ENCODE data around the gene DNMBP. TPM values are rescaled to one million over a fixed set of nuclear protein-coding genes. Genes with fewer than 3 reads are reported as not detected.

Gene DNMBP
- total and polyA plus RNA-seq, 2 experiments from 2014 or later, result 13.4 to 31.2 TPM

GRCh38 chr10:99927721-99928280, 81.9 kb downstream of the DNMBP start:
- no peaks in the 10 kb centered on the region; the same call in 2 of the 3 replicates for H3K36me3 Mint-ChIP-seq (ENCODE audit: low read depth)
- H3K4me2 ChIP-seq, result no peak overlapping the region
- no peaks in the 10 kb centered on the region for H3F3A ChIP-seq (replicated peaks; ENCODE audit: low read depth)
- H3K79me2 ChIP-seq (replicated peaks; ENCODE audit: insufficient read depth), result no peaks in the 10 kb centered on the region
- no peaks in the 10 kb centered on the region for H3K9me2 ChIP-seq (ENCODE audit: insufficient read depth)
- peaks cover 5% of the 10 kb centered on the region for H3K27me3 Mint-ChIP-seq (ENCODE audit: insufficient read depth, low read depth, poor library complexity)
- H3K9me3 Mint-ChIP-seq, result no peaks in the 10 kb centered on the region
- peaks cover 45% of the 10 kb centered on the region for H3K4me1 Mint-ChIP-seq
- H4K20me1 ChIP-seq (replicated peaks; ENCODE audit: insufficient read depth), result no peaks in the 10 kb centered on the region
- H3K36me3 ChIP-seq (ENCODE audit: insufficient read depth), result no peaks in the 10 kb centered on the region
- H3K4me3 ChIP-seq, result no peak overlapping the region
- no peak overlapping the region for H3K27ac Mint-ChIP-seq
- no peak overlapping the region for H2AFZ ChIP-seq
- TF ChIP-seq CREB1 (CRISPR knock-in tag; IDR thresholded peaks at IDR 0.05; ENCODE audit: low read depth), result no peak
- TF ChIP-seq POLR2AphosphoS5 (IDR thresholded peaks at IDR 0.05; ENCODE audit: low read depth), result no peak
- no peak for TF ChIP-seq JUNB (IDR thresholded peaks at IDR 0.05; ENCODE audit: unreplicated experiment)
- no peak for TF ChIP-seq ZNF462 (CRISPR knock-in tag; IDR thresholded peaks at IDR 0.05)
- TF ChIP-seq STAT1 (IDR thresholded peaks at IDR 0.05; ENCODE audit: unreplicated experiment), result no peak
- no peak for TF ChIP-seq ETS1 (IDR thresholded peaks at IDR 0.05)
- no peak for TF ChIP-seq EZH2phosphoT487 (IDR thresholded peaks at IDR 0.05; ENCODE audit: unreplicated experiment)
- no peak for TF ChIP-seq ZNF331 (CRISPR knock-in tag; IDR thresholded peaks at IDR 0.05; ENCODE audit: low read depth)
- TF ChIP-seq NANOG (IDR thresholded peaks at IDR 0.05; ENCODE audit: borderline replicate concordance), result no peak
- TF ChIP-seq ZNF114 (CRISPR knock-in tag; IDR thresholded peaks at IDR 0.05), result no peak
- TF ChIP-seq REST (IDR thresholded peaks at IDR 0.05; ENCODE audit: unreplicated experiment), result no peak
- TF ChIP-seq EZH2 (IDR thresholded peaks at IDR 0.05; ENCODE audit: low read depth, unreplicated experiment), result no peak
- no peak overlapping the region for H3K27ac ChIP-seq (ENCODE audit: low read depth)
- peaks cover 23% of the 10 kb centered on the region for H3K4me1 ChIP-seq (ENCODE audit: insufficient read depth)
- no peak for DNase-seq (ENCODE audit: low spot score)
- no peak overlapping the region for H3K4me3 Mint-ChIP-seq
- no peak for ATAC-seq
- H3K27me3 ChIP-seq (ENCODE audit: insufficient read depth), result no peaks in the 10 kb centered on the region

Data from GM23338 (cell line).